ENCODE measurements around the gene EML3. TPM values are rescaled to one million over a fixed set of nuclear protein-coding genes. Genes with fewer than 3 reads are reported as not detected.
A peak's percentile ranks its signal among the peaks of the same experiment; 100 is the strongest.

Gene EML3
- total and polyA plus RNA-seq, 2 of the 13 experiments (the other 11 are each of a cell fraction or from before 2014, with no cell fraction given): 10.6 to 12.3 TPM

DNA sequence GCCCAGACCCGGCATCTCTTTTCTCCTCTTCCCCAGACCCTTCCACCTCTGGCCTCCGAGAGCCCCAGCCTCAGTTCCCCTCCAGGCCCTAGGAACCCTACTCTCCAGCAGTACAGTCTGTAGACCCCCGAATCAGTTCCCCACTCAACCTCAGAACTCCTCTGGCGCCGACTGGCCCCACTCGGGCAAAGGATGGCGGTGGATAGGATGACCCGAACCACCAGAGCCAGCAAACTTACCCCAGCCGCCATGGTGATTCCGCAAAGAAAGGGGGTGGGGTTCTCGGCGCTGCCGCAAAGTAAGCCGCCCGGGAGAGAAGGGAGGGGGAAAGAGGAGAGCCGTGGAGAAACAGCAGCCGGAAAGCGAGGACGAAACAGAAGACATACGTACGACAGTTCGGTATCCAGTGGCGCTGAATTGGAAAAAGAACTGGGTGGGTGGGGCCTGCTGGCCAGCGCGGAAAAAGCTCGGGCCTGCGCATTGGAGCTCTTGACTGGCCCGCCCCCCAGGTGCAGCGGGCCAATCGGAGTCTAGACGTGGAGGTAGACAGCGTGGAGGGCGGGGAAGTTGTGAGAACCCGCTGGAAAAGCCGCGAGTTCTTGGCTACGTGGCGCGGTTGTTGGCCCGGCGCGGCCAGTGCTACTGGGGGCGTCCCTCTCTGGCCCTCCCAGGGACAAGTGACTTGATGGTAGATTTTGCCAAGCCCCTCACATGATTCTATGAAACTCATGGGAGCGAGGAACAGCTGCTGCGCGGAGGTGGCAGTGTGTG is 38.8 kb downstream of the EML3 start, which contains the start of gene EEF1G (continued):
- TF ChIP-seq, protein P1, sequence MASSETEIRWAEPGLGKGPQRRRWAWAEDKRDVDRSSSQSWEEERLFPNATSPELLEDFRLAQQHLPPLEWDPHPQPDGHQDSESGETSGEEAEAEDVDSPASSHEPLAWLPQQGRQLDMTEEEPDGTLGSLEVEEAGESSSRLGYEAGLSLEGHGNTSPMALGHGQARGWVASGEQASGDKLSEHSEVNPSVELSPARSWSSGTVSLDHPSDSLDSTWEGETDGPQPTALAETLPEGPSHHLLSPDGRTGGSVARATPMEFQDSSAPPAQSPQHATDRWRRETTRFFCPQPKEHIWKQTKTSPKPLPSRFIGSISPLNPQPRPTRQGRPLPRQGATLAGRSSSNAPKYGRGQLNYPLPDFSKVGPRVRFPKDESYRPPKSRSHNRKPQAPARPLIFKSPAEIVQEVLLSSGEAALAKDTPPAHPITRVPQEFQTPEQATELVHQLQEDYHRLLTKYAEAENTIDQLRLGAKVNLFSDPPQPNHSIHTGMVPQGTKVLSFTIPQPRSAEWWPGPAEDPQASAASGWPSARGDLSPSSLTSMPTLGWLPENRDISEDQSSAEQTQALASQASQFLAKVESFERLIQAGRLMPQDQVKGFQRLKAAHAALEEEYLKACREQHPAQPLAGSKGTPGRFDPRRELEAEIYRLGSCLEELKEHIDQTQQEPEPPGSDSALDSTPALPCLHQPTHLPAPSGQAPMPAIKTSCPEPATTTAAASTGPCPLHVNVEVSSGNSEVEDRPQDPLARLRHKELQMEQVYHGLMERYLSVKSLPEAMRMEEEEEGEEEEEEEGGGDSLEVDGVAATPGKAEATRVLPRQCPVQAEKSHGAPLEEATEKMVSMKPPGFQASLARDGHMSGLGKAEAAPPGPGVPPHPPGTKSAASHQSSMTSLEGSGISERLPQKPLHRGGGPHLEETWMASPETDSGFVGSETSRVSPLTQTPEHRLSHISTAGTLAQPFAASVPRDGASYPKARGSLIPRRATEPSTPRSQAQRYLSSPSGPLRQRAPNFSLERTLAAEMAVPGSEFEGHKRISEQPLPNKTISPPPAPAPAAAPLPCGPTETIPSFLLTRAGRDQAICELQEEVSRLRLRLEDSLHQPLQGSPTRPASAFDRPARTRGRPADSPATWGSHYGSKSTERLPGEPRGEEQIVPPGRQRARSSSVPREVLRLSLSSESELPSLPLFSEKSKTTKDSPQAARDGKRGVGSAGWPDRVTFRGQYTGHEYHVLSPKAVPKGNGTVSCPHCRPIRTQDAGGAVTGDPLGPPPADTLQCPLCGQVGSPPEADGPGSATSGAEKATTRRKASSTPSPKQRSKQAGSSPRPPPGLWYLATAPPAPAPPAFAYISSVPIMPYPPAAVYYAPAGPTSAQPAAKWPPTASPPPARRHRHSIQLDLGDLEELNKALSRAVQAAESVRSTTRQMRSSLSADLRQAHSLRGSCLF (CRISPR knock-in tag; IDR thresholded peaks at IDR 0.05; ENCODE audit: borderline replicate concordance): no peak
- TF ChIP-seq ZNF766 (CRISPR knock-in tag; IDR thresholded peaks at IDR 0.05; ENCODE audit: borderline replicate concordance): no peak
- no peak for TF ChIP-seq SMARCE1 (IDR thresholded peaks at IDR 0.05; ENCODE audit: borderline replicate concordance)
- TF ChIP-seq ELF1 (CRISPR knock-in tag; IDR thresholded peaks at IDR 0.05): no peak
- TF ChIP-seq ERF (CRISPR knock-in tag; IDR thresholded peaks at IDR 0.05): peak; percentile 39; the same call in 1 of the 2 replicates
- peak; percentile 1; the same call in 1 of the 2 replicates for TF ChIP-seq KAT7 (CRISPR knock-in tag; IDR thresholded peaks at IDR 0.05; ENCODE audit: borderline replicate concordance)
- TF ChIP-seq MAF1 (CRISPR knock-in tag; IDR thresholded peaks at IDR 0.05; ENCODE audit: borderline replicate concordance): 0 out of 2 replicates have a peak, but pooled peaks have one; percentile 29
- TF ChIP-seq ZNF343 (CRISPR knock-in tag; IDR thresholded peaks at IDR 0.05): no peak
- TF ChIP-seq, protein P2, sequence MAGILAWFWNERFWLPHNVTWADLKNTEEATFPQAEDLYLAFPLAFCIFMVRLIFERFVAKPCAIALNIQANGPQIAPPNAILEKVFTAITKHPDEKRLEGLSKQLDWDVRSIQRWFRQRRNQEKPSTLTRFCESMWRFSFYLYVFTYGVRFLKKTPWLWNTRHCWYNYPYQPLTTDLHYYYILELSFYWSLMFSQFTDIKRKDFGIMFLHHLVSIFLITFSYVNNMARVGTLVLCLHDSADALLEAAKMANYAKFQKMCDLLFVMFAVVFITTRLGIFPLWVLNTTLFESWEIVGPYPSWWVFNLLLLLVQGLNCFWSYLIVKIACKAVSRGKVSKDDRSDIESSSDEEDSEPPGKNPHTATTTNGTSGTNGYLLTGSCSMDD (CRISPR knock-in tag; IDR thresholded peaks at IDR 0.05): no peak
- no peak for TF ChIP-seq NKX3-1 (CRISPR knock-in tag; IDR thresholded peaks at IDR 0.05)
- TF ChIP-seq TBX2 (CRISPR knock-in tag; IDR thresholded peaks at IDR 0.05; ENCODE audit: borderline replicate concordance): peak; percentile 80
- TF ChIP-seq FOXC1 (CRISPR knock-in tag; IDR thresholded peaks at IDR 0.05; ENCODE audit: borderline replicate concordance): no peak
- TF ChIP-seq BRD4 (CRISPR knock-in tag; IDR thresholded peaks at IDR 0.05): no peak
- TF ChIP-seq, protein P3, sequence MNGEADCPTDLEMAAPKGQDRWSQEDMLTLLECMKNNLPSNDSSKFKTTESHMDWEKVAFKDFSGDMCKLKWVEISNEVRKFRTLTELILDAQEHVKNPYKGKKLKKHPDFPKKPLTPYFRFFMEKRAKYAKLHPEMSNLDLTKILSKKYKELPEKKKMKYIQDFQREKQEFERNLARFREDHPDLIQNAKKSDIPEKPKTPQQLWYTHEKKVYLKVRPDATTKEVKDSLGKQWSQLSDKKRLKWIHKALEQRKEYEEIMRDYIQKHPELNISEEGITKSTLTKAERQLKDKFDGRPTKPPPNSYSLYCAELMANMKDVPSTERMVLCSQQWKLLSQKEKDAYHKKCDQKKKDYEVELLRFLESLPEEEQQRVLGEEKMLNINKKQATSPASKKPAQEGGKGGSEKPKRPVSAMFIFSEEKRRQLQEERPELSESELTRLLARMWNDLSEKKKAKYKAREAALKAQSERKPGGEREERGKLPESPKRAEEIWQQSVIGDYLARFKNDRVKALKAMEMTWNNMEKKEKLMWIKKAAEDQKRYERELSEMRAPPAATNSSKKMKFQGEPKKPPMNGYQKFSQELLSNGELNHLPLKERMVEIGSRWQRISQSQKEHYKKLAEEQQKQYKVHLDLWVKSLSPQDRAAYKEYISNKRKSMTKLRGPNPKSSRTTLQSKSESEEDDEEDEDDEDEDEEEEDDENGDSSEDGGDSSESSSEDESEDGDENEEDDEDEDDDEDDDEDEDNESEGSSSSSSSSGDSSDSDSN (CRISPR knock-in tag; IDR thresholded peaks at IDR 0.05): peak; percentile 60; the same call in 1 of the 2 replicates
- TF ChIP-seq ZNF230 (CRISPR knock-in tag; IDR thresholded peaks at IDR 0.05): no peak; the same call in 1 of the 2 replicates

All from HepG2 (cell line).